ENCODE data around the gene CIRBP. TPM values are rescaled to one million over a fixed set of nuclear protein-coding genes. Genes with fewer than 3 reads are reported as not detected.
A peak's percentile ranks its signal among the peaks of the same experiment; 100 is the strongest.

The CIRBP gene
- total and polyA plus RNA-seq, 2 of the 13 experiments (the other 11 are each of a cell fraction or from before 2014, with no cell fraction given): 133 to 140 TPM

DNA sequence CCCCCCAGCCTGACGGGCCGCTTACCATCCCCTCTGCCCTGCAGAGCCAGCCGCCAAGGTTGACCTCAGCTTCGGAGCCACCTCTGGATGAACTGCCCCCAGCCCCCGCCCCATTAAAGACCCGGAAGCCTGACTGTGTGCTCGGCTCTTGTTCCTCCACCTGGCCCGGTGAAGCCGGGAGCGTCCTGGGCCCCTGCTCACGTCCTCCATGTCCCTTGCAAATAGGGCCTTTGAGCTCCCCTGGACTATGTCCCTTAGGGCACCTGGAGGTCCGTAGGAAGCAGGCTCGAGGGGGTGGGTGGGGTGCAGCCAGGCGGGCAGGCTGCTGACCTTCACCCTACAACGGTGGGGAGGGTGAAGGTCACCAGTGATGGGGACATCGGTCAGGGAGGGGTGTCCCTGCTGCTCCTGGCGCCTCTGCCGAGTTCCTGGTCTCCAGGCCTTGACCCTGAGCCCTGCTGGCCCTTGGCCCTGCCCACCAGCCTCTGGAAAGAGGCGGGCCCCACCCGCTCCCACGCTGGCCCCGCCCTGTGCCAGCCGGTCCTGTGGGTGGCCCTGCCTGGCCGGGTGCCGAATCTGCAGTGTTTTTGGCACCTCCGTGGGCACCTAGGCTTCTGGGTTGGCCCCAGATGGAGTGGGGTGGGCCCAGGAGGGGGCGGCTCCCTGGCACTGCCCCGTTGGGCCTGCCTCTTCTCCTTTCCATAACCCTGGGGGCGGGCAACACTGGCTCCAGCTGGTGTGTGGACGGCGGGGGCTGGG lies 24.3 kb upstream of the CIRBP start (continued):
- TF ChIP-seq, protein P1, sequence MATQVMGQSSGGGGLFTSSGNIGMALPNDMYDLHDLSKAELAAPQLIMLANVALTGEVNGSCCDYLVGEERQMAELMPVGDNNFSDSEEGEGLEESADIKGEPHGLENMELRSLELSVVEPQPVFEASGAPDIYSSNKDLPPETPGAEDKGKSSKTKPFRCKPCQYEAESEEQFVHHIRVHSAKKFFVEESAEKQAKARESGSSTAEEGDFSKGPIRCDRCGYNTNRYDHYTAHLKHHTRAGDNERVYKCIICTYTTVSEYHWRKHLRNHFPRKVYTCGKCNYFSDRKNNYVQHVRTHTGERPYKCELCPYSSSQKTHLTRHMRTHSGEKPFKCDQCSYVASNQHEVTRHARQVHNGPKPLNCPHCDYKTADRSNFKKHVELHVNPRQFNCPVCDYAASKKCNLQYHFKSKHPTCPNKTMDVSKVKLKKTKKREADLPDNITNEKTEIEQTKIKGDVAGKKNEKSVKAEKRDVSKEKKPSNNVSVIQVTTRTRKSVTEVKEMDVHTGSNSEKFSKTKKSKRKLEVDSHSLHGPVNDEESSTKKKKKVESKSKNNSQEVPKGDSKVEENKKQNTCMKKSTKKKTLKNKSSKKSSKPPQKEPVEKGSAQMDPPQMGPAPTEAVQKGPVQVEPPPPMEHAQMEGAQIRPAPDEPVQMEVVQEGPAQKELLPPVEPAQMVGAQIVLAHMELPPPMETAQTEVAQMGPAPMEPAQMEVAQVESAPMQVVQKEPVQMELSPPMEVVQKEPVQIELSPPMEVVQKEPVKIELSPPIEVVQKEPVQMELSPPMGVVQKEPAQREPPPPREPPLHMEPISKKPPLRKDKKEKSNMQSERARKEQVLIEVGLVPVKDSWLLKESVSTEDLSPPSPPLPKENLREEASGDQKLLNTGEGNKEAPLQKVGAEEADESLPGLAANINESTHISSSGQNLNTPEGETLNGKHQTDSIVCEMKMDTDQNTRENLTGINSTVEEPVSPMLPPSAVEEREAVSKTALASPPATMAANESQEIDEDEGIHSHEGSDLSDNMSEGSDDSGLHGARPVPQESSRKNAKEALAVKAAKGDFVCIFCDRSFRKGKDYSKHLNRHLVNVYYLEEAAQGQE (IDR thresholded peaks at IDR 0.05; ENCODE audit: borderline replicate concordance in 1 of 2, low read depth in 1 of 2, low read length in 2 of 2): 0 out of 4 replicates have a peak, but pooled peaks of 1 of the 2 experiments have one; percentile 40
- TF ChIP-seq NONO (IDR thresholded peaks at IDR 0.05): no peak
- peak; percentile 94 for TF ChIP-seq NONO (CRISPR knock-in tag; conservative IDR thresholded peaks at IDR 0.05)
- no peak for TF ChIP-seq AHR (CRISPR knock-in tag; IDR thresholded peaks at IDR 0.05)
- TF ChIP-seq RORA (CRISPR knock-in tag; IDR thresholded peaks at IDR 0.05): no peak
- peak; percentile 47 for TF ChIP-seq CBX1 (IDR thresholded peaks at IDR 0.05; ENCODE audit: low read depth)
- TF ChIP-seq, protein P2, sequence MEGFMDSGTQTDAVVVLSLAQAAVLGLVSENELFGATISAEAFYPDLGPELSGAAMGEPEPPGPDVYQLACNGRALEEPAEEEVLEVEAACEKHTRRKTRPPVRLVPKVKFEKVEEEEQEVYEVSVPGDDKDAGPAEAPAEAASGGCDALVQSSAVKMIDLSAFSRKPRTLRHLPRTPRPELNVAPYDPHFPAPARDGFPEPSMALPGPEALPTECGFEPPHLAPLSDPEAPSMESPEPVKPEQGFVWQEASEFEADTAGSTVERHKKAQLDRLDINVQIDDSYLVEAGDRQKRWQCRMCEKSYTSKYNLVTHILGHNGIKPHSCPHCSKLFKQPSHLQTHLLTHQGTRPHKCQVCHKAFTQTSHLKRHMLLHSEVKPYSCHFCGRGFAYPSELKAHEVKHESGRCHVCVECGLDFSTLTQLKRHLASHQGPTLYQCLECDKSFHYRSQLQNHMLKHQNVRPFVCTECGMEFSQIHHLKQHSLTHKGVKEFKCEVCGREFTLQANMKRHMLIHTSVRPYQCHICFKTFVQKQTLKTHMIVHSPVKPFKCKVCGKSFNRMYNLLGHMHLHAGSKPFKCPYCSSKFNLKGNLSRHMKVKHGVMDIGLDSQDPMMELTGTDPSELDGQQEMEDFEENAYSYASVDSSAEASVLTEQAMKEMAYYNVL (CRISPR knock-in tag; IDR thresholded peaks at IDR 0.05; ENCODE audit: borderline replicate concordance): peak; percentile 59; the same call in 1 of the 2 replicates
- peak; percentile 86 for TF ChIP-seq KDM6A (CRISPR knock-in tag; IDR thresholded peaks at IDR 0.05; ENCODE audit: low read depth)
- TF ChIP-seq NBN (conservative IDR thresholded peaks at IDR 0.05): no peak
- TF ChIP-seq, protein P3, sequence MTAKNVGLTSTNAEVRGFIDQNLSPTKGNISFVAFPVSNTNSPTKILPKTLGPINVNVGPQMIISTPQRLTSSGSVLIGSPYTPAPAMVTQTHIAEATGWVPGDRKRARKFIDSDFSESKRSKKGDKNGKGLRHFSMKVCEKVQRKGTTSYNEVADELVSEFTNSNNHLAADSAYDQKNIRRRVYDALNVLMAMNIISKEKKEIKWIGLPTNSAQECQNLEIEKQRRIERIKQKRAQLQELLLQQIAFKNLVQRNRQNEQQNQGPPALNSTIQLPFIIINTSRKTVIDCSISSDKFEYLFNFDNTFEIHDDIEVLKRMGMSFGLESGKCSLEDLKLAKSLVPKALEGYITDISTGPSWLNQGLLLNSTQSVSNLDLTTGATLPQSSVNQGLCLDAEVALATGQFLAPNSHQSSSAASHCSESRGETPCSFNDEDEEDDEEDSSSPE (CRISPR knock-in tag; IDR thresholded peaks at IDR 0.05): peak; percentile 80
- TF ChIP-seq, protein P4, sequence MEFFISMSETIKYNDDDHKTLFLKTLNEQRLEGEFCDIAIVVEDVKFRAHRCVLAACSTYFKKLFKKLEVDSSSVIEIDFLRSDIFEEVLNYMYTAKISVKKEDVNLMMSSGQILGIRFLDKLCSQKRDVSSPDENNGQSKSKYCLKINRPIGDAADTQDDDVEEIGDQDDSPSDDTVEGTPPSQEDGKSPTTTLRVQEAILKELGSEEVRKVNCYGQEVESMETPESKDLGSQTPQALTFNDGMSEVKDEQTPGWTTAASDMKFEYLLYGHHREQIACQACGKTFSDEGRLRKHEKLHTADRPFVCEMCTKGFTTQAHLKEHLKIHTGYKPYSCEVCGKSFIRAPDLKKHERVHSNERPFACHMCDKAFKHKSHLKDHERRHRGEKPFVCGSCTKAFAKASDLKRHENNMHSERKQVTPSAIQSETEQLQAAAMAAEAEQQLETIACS (CRISPR knock-in tag; IDR thresholded peaks at IDR 0.05): 0 out of 2 replicates have a peak, but pooled peaks have one; percentile 23
- TF ChIP-seq, protein P5, sequence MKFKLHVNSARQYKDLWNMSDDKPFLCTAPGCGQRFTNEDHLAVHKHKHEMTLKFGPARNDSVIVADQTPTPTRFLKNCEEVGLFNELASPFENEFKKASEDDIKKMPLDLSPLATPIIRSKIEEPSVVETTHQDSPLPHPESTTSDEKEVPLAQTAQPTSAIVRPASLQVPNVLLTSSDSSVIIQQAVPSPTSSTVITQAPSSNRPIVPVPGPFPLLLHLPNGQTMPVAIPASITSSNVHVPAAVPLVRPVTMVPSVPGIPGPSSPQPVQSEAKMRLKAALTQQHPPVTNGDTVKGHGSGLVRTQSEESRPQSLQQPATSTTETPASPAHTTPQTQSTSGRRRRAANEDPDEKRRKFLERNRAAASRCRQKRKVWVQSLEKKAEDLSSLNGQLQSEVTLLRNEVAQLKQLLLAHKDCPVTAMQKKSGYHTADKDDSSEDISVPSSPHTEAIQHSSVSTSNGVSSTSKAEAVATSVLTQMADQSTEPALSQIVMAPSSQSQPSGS (CRISPR knock-in tag; IDR thresholded peaks at IDR 0.05): peak; percentile 81
- no peak for TF ChIP-seq ZNF33A (CRISPR knock-in tag; IDR thresholded peaks at IDR 0.05; ENCODE audit: borderline replicate concordance)
- peak; percentile 68; the same call in 1 of the 2 replicates for TF ChIP-seq ZNF543 (CRISPR knock-in tag; IDR thresholded peaks at IDR 0.05)
- no peak; a peak in 1 of 4 replicates for TF ChIP-seq POLR2A (IDR thresholded peaks at IDR 0.05; ENCODE audit: insufficient read depth in 1 of 2, low read depth in 2 of 2, low read length in 2 of 2)
- TF ChIP-seq, protein P6, sequence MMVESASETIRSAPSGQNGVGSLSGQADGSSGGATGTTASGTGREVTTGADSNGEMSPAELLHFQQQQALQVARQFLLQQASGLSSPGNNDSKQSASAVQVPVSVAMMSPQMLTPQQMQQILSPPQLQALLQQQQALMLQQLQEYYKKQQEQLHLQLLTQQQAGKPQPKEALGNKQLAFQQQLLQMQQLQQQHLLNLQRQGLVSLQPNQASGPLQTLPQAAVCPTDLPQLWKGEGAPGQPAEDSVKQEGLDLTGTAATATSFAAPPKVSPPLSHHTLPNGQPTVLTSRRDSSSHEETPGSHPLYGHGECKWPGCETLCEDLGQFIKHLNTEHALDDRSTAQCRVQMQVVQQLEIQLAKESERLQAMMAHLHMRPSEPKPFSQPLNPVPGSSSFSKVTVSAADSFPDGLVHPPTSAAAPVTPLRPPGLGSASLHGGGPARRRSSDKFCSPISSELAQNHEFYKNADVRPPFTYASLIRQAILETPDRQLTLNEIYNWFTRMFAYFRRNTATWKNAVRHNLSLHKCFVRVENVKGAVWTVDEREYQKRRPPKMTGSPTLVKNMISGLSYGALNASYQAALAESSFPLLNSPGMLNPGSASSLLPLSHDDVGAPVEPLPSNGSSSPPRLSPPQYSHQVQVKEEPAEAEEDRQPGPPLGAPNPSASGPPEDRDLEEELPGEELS (CRISPR knock-in tag; IDR thresholded peaks at IDR 0.05): peak; percentile 82
- no peak for TF ChIP-seq ZNF274 (CRISPR knock-in tag; IDR thresholded peaks at IDR 0.05)
- no peak for TF ChIP-seq SCMH1 (CRISPR knock-in tag; IDR thresholded peaks at IDR 0.05; ENCODE audit: borderline replicate concordance)

All from HepG2 (cell line).